AG10803 (cell line): ENCODE data around the gene LIMD2.

Source experiments
- DNase-seq: peaks from one replicate; pipeline ENCODE4 v3.0.0; 2010; ENCODE audit warnings: low read depth
- H3K4me3 ChIP-seq: 2 replicates; pipeline ENCODE4 v1.5.1; 2011; ENCODE audit warnings: mild to moderate bottlenecking, low read length, control low read depth
- TF ChIP-seq, protein P1 (sequence below): conservative IDR thresholded peaks from 2 replicates; pipeline ENCODE4 v1.5.1; 2011; ENCODE audit warnings: mild to moderate bottlenecking, low read length, control low read depth, inconsistent platforms

Gene LIMD2

DNA sequence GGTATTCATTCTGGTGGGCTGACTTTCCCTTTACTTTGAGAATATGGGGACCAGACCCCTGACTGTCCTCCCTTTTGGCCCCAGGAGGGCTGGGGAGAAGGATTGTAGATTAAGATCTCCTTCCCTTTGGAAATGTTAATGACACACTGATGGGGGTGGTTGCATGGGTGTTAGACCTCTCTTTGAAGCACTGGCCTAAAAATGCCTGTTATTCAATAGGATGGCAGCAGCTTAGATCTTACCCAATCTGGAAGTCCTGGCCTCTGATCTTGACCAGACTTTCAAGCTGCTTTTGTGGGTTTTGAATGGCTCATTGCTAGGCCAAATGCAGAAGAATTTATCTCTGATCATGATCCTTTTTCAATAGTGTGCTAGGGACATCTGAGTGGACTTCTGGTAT is 52.0 kb downstream of the LIMD2 start:
- H3K4me3 ChIP-seq: no peak overlapping the region
- peak; percentile 49 for DNase-seq
- TF ChIP-seq, protein P1, sequence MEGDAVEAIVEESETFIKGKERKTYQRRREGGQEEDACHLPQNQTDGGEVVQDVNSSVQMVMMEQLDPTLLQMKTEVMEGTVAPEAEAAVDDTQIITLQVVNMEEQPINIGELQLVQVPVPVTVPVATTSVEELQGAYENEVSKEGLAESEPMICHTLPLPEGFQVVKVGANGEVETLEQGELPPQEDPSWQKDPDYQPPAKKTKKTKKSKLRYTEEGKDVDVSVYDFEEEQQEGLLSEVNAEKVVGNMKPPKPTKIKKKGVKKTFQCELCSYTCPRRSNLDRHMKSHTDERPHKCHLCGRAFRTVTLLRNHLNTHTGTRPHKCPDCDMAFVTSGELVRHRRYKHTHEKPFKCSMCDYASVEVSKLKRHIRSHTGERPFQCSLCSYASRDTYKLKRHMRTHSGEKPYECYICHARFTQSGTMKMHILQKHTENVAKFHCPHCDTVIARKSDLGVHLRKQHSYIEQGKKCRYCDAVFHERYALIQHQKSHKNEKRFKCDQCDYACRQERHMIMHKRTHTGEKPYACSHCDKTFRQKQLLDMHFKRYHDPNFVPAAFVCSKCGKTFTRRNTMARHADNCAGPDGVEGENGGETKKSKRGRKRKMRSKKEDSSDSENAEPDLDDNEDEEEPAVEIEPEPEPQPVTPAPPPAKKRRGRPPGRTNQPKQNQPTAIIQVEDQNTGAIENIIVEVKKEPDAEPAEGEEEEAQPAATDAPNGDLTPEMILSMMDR: no peak

DNA sequence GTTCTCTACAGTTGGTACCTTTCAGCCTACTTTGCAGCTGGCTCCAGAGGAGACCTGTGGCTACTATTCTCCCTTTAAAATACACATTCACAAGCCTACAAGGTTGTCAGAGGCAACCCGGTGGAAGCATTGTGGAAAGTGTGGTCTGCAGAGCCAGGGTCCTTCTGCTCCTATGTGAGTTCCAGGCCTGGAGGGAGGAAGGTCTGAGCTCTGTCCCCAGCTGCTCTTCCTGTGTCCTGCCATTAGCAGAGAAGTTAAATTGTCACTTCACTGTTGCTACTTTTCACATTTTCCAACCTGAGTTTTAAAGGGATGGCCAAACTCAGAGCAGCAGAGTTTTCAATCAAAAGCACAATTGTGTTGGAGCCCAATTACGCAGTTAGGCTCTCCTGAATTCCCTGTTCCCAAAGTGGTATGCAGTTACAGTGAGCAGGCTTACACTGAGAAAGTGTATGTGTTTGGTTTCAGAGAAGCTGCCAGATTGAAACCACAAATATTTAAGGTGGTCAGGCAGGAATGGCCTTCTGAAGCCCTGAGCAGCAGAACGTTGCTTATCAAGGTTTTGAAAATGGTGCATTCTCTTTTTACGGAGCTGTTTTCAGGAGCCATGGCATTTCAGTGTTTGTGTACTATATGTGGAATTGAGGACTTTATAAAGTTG is 52.7 kb downstream of the LIMD2 start:
- no peak overlapping the region for H3K4me3 ChIP-seq
- peak; percentile 73 for DNase-seq
- TF ChIP-seq, protein P1: no peak

DNA sequence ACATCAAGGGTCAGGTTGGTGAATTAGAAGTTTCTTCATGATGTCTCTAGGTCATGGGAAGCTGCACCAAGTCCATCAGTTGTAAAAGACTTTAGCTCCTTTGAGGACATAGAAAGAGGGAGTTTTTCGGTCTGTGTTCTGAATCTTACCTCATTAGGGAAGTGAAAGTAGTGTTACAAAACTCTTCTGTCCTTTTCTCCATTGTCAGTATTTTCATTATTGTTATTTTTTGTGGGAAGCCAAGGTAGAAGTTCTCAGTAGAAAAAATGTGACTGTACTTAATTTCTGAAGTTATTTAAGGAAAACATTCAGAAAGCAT is 53.5 kb downstream of the LIMD2 start:
- DNase-seq: no peak
- TF ChIP-seq, protein P1: no peak
- no peak overlapping the region for H3K4me3 ChIP-seq
